ENCODE measurements around the gene FLG2.
"Not testable (repeated sequence)": the region's sequence is repeated elsewhere in the genome, so short reads cannot be mapped to it uniquely, and the experiment has no call there.

Gene FLG2

DNA sequence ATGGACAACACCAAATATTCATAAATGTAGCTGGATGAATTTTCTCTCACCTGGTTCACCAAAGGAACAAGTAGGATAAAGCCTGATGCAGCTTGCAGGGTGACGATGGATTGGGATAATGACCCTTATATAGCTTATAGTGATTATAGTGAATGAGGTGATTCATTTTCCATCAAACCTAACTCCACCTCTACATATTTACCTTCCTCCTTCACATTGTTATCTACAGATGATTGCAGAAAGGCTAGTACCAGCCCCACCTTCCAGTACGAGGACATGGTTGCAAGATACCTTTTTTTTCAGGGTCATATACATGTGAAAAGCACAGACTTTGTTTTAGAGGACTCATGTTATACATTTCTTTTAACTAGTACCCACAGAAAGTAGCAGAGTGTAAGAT is at the start of gene FLG2:
FLG2 (minus strand) TSS at position 101 of the 400 bp plus-strand sequence. CDS start 1,122 bp downstream, outside the sequence.
- DNase-seq = no peak

DNA sequence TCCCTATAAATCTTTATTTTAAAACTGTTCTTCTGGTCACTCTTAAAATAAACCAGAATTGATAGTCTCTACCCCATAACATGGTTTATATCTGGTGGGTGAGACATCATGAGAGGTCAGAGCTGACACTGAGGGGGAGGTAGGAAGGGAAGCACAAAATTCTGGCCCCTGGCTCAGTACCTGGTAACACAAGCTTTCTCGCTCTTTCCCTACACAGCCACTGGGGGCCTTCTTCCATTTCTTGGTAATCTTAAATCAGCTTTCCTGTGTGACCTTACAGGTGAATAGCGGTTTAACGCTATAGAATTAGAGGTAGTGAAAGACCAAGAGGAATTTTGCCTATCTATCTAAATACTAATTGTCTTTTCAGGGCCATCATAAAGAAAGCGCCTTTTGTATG is 48.9 kb upstream of the FLG2 start:
- DNase-seq = no peak

GRCh38 chr1:152398812-152399698 is 39.2 kb upstream of the FLG2 start:
- DNase-seq = no peak

- no peak for DNase-seq
Observed at GRCh38 chr1:152397474-152397873, 37.7 kb upstream of the FLG2 start.

- DNase-seq = no peak
Observed at GRCh38 chr1:152394151-152394550, 34.3 kb upstream of the FLG2 start.

- DNase-seq = no peak
Observed at GRCh38 chr1:152392909-152393308, 33.1 kb upstream of the FLG2 start.

- DNase-seq = no peak
Observed at GRCh38 chr1:152388889-152389288, 29.1 kb upstream of the FLG2 start.

DNA sequence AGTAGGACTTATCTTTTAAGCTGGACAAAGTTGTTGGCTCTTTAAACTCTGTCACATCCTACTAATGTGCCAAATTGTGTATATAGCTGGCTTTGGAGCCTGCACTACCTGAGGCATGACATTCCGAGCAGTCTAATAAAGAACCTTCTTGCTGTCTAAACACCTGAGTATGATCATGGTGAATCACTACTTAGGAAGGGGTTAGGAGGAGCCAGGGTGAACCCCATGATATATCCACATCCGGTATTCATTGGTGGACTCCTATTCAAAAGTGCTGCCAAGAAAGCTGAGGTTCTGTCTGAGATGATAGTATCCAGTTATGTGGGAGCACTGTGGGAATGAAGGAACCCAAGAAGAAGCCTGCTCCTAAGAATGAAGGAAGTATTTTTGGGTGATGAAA is 27.1 kb upstream of the FLG2 start:
- no peak for DNase-seq

DNA sequence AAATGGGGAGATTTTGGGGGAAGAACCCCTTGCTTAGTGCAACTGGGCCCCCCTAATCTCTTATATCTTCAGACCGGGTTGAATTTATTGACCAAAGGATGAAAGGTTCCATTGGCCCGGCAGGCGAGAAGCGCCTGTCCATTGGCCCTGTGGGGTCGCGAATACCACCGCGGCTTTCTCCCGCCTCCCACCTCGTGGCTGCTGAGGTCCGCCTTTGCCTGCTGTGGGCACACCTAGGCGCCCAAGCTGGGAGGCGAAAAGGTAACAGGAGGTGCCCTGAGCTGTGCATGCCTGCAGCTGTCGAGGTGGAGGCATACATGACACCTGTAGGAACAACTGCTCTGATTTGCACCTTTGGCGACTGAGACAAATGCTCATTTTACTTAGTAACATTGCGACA is 21.1 kb upstream of the FLG2 start:
- DNase-seq = no peak

GRCh38 chr1:152374451-152374850 is 14.6 kb upstream of the FLG2 start:
- no peak for DNase-seq

GRCh38 chr1:152372672-152373071 is 12.9 kb upstream of the FLG2 start:
- no peak for DNase-seq

GRCh38 chr1:152367436-152367835 is 7.6 kb upstream of the FLG2 start:
- DNase-seq = no peak

DNA sequence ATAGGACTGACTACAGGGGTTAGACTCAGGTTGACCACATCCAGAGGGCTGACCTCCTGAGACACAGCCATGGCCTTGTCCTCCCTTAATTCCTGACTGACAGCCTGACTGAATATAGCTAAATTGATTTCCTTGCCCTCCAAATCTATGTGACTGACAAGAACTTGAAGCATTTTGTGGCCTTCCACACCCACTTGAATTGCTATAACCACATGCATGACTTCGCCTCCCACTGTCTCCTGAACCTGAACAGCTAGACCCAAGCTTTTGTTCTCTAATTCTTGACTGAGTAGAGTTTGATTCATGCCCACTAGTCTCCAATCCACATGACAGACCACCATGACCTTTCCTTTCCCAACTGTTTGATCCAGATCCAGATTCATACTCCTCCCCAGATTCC is 3.1 kb downstream of the FLG2 start:
- DNase-seq = no peak

DNA sequence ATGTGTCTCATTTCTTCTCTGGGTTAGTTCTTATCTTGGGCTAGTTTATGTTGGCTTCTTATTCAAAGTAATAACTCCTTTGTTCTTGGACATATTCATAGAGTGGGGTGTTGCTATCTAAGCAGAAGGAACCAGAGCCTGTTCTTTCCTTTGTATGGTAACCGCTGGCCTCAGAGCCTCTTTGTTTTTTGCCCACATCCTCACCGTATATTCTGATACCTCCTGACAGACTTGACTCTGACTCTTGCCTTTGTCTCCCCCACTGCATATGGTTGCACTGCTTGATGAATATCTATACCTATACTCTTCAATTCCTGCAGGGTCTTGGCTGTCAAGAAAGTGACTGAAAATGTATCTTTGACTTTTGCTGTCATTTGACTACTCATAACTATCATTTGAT is 10.2 kb downstream of the FLG2 start:
- DNase-seq = no peak

GRCh38 chr1:152348447-152348846 is 11.4 kb downstream of the FLG2 start:
- no peak for DNase-seq

DNA sequence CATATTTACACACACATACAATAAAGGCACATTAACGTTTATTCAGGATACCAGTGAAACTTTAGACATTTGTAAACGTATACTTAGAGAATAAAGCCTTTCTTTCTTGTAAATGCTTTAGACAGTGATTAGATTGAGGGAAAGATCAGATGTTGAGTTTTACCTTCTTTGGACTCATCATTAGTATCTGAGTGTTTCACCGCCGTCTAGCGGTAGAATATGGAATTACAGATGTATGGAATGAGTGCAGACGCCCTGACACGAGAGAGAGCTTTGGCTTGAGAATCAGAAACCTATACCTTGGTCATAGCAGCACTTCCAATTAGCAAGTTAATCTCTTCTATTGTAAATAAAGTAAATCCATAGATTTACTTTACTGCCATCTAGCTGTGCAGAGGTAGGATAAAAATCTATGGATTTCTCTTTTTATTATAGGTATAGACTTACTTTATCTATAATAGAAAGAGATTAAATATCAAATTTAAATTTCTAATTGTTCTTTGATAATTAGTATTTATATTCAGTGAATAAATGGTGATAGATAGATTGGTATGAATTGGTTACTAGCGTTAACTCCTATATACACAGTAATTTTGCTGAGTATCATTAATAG is 12.6 kb downstream of the FLG2 start:
- DNase-seq = peak; percentile 70 to 81 (median 70)

DNA sequence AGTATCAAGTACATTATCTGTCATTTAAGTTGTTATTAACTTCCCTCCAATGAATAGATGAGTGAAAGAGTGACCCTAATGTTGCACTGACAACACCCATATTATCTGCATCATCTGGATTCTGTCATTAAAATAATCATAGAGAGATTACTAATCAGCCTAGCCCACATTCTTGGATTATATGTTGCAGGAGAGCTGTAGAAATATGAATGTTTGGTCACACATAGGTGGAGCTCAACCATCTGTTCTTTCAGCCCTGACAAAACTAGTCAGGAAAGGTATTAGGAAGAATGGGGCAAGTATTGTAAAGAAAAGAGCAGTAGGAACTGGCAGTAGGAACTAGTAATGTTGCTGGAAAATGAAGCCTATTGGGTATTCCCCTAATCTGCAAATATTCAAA is 15.4 kb downstream of the FLG2 start:
- DNase-seq = no peak

DNA sequence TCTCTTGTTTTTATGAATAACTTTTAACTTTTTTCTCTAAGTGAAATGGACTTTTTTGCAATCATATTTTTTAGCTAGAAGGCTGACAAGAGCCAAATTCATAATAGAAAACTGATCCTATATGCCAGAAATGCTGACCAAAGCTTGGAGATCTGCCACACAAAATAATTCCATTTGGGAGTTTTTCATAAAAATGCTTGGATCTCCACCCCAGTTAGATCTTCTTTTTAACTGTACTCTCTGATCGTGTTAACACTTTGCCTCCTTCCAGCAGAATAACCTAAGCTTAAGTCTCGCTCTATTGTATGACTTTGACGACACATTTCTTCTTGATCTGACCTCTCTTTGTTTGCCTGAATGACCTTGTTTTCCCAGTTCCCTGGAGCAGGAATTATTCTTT is 16.8 kb downstream of the FLG2 start:
- DNase-seq = no peak

DNA sequence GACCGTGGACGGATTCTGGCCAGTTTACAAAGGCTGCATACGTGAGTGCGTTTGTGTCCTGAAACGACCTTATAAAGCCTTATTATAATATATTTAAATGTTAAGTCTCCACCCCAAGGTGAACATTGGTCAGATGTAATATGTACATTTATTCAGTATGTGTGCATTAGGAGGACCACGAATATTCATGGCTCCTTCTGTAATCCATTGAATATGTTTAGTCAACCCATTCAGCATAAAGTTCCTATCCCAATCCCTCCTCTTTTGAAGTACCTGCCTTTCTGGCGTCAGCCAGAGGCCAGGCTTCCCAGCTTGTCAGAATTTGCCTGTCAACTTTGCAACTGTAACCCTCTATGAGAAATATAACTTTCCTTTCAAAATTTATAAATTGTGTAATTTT is 24.4 kb downstream of the FLG2 start:
- no peak for DNase-seq

GRCh38 chr1:152328801-152329391 is 30.9 kb downstream of the FLG2 start:
- DNase-seq = no peak

- no peak for DNase-seq
Observed at GRCh38 chr1:152325111-152325510, 34.7 kb downstream of the FLG2 start, which contains the start of gene FLG. Gene FLG, minus strand, starts transcription at chr1:152325239. Its CDS starts 9,783 bp downstream, at chr1:152315456.

- peak in 1 of 3 donors; percentile 2 for DNase-seq
Observed at GRCh38 chr1:152313970-152314369, 45.8 kb downstream of the FLG2 start.

GRCh38 chr1:152313319-152313801 is 46.4 kb downstream of the FLG2 start:
- no peak for DNase-seq

DNA sequence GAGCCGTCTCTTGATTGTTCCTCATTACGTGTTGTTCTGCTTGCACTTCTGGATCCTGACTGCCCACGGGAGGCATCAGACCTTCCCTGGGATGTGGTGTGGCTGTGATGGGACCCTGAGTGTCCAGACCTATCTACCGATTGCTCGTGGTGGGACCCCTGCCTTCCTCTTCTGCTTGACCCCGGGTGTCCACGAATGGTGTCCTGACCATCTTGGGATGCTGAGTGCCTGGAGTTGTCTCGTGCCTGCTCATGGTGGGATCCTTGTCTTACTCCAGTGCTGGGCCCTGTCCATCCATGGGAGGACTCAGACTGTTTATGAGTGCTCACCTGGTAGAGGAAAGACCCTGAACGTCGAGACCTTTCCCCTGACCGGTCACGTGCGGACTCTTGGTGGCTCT is 47.6 kb downstream of the FLG2 start:
- not testable (repeated sequence) for DNase-seq
